KG1 (cell line): Measurements from ENCODE around the gene WNT3A.

ENCODE experiments used
- DNase-seq: peaks from one replicate; lab custom pipeline; 2025; lab: John Stamatoyannopoulos, UW

WNT3A gene

DNA sequence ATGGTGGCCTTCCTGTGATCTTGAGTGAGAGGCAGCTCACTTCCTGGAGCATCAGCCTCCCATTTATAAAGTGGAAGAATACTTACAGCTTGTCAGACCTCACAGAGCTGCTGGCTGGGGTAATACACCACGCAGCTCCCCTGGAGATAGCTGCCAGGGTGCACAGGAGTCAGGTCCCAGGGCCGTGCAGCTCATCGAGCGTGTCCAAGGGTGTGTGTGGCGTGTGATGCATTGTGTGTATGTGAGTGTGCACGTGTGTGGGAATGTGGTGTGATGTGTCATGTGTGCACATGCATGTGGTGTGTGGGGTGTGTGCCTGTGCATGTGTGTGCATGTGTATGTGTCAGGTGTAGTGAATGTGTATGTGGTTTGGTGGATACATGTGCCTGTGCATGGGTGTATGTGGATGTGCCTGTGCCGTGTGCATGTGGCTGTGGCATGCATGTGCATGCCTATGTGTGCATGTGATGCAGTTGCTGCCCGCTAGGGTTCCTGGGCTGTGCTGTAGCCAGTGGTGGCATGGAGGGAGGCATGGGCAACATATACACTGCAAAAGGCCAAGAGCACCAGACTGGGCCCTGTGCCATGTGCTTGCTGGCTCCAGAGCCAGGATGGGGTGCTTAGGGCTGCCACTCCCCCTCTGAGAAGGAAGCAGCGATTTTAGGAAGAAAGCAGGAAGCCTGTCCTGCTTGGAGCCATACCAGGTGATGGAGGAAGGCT lies 24.6 kb downstream of the WNT3A start:
- no peak for DNase-seq

DNA sequence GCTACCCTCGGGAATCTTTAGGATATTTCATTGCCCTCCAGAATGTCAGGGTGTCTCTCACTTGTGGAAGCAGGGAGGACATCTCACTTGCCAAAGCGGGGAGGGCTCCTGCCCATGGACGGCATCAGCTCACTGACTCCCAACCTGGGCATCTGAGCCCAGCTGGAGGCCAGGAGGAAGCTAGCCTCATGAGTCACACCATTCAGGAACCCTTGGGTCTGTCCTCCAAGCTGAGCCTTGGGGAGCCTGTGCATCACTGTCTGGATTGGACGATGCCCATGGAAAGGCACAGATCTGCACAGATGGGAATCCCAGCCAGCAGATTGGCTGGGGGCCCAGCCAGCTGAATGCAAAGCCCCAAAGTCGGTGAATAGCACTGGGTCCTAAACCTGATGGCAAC lies 25.2 kb downstream of the WNT3A start:
- no peak for DNase-seq

DNA sequence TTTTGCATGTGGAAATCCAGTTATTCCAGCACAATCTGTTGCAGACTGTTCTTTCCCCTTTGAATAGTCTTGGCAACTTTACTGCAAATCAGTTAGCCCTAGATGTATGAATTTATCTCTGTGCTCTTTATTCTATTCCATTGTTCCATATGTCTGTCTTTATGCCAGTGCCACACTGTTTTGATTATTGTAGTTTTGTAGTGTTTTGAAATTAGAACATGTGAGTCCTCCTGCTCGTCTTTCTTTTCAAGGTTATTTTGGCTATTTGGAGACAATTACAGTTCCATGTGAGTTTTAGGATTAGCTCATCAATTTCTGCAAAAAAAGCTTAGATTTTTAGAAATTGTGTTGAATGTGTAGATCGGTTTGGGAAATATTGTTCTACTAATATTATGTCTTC lies 26.6 kb downstream of the WNT3A start:
- DNase-seq, result no peak

DNA sequence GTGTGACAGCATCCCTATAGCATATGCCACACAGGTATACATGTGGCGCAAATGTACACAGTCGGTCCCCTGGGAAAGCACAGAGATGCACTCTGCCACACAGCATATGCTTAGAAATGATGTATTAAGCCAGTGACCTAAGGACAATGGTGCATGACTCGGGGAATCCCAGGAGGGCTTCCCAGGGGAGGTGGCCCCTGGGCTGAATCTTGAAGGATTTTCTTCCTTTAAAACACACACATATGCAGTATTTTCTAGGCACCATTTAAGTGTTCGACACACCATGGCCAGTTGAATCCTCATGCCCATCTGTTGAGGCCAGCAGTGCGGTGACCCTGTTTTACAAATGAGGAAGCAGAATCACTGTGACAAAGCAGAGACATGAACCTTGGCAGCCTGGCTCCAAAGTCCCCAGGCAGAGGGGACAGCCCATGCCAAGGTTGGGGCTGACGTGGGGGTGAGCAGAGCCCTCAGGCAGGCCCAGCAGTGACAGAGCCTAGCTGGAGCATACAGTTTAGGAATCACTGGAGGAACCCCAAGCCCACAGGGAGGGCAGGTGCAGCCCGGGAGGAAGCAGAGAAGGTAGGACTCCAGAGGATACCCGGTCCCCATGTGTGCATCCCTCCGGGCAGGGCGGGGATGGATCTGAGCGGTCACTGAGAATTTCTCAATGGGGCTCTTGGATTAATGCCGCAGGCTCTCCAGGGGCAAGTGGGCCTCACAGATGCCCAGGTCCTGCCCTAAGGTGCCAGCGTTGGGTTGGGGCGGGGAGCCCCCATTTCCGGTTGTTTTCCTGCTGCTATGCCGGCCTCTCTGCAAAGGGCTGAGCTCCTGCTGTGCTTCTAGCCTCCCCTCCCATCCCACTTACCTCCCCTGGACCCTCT lies 28.4 kb downstream of the WNT3A start:
- DNase-seq, result no peak

DNA sequence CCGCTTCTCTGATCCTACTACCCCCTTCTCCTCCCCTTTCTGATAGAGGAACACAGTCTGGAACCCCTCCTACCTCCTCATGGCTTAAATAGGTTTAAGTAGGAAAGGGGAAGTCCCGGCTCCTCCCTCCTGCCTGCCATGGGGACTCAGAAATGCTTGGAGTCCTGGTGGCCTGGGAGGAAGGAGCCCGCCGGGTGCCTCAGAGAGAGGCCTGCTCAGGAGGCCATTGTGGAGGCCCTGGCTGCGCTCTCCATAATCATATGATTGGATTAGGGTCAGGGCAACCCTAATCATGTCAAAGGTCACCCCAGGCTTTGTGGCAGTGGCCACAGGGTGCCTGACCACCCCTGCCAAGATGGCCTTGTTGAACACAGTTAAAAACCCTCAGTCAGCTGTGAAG lies 29.0 kb downstream of the WNT3A start:
- no peak for DNase-seq

DNA sequence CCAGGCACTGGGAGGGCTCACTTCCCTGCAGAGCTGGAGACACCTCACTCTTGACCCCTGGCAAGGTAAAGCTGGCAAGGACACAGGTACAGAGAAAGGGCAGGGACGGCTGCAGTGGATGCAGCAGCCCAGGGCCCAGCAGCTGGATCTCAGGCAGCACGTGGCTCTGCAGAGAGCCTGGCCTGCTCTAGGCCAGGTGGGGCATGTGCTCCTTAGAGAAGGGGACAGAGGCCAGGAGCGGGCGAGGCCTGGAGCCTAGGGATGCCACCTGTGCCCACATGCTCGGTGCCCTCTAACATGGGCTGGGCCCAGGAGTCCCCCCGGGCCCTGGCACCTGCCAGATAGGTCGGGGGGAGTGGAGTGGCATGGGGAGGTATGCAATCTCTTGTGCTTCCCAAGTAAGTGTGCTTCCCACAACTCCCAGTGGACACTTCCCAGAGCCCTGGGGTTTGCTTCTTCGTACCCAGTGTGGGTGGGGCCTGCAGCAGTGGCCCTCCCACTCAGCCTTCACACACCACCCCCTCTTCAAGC lies 30.0 kb downstream of the WNT3A start:
- no peak for DNase-seq

DNA sequence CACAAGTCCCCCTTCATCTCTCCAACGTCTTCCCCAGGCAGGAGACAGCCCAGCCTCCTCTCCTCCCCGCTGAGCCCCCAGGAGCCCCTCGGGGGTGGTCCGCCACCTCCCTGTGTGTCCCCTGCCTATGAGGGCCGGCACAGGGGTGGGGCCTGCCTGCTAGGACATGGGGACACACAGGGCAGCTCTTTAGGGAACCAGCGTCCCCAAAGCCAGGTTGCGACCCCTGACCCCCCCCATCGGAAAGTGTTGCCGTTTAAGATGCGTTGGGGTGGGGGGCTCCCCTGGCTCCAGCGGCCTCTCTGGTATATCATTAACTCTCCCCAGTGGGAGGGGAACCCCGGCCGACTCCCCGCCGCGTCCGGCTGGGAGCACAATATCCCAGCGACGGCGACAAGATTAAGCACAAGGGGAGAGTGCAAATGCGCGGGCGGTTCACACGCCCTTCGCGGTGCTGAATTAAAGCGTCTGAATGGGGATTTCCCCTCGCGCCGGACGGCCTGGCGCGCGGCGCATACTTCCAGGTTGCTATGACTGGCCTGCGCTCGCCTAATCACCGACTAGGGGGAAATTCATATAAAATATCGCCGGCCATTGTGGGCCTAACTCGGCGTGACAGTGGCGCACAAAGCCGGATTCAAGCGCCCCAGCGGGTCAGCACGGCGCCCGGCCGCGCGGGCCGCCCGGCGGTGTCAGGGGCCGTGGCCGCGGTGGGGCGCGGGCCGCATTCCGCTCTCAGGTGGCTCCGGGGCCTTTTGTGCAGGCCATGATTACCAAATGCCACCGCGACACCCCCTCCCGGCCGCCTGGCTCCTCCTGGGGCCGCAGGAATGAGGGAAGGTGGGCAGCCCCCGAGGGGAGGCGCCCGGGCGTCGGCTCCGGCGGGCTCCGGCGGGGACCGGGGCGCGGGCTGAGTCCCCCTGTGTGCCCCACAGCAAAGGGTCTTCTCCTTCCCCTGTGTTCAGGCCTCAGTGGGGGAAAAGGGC lies 30.9 kb downstream of the WNT3A start:
- no peak for DNase-seq

DNA sequence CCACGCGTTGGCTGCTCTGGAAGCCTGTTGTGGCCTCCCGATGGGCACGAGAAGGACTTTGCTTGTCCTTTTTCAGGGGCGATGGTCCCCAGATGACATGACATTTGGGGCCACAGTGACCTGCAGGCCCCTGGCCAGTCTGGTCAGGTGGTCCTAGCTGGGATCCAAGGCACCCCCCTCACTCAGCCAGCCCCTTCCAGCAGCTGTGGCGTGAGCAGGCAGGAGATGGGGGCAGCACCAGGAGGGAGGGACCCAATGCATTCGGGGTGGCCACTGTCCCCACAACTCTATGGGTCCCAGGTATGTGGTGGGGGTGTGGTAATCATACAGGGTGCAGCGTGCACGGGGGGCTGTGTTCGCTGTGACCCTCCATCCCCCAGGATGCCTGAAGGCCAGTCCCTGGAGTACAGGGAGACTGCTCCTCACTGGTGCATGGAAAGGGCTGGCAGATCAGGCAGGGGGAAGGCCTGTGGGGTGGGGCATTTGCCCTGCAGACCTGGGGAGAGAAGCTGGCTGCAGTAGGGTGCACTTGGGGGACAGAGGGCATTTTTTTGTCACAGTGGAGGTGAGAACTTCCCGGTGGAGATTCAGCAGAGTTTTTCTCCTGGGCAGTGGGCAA lies 31.7 kb downstream of the WNT3A start:
- no peak for DNase-seq

DNA sequence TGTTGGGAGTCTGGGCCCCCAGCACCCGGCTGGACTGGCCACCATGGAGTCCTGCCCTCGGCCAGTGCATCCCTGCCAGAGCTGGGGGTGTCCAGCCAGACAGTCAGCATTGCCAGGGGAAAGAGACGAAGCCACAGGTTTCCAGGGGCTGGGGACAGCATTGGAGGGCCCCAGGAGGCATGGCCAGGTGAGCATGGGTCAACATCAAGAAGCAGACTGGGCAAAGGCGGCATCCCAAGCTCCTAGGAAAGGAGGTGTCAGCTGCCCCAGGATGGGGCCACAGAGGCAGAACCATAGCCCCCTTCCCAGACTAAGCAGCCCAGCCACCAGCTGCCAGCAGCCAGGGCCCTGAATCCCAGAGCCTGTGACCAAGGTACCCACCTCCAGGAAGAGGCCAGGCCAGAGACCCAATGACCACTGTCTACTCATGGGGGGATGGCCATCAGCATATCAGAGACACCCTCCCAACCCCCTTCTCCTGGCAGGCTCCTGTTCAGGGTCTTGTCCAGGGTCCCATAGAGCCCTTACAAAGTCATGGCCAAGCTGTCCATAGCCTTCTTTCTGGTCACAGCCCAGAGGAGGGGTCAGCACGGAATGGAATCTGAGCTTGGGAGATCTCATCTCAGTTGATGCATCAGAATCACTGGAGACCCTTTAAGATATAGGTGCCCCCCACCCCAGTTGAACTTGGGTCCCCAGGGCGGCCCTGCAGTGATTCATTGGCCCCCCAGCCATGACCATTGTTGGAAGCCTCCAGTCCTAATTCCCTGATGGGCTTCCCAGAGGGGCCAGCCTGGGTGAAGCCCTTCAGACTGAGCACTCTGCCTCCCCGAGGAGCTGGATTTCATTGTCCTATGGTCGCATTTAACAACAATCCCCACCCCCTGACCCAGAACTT lies 32.5 kb downstream of the WNT3A start:
- DNase-seq, result no peak

DNA sequence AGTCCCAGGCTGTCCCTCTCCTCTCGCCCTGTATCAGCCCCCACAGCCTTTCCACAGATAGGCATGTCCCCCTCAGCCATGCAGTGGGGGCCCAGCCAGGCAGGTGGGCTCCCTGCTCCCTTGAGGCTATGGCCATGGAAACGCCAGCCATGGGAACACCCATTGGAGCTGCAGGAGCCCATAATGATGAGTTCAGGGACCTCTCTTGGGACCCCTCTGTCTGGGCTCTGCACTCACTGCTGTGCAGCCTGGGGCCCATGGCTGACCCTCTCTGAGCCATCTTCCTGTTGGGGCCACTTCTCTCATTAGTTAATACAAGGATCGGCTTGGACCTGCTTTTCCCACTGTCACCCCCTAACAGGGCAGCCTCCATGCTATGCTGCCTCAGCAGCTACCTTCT lies 33.2 kb downstream of the WNT3A start:
- no peak for DNase-seq

DNA sequence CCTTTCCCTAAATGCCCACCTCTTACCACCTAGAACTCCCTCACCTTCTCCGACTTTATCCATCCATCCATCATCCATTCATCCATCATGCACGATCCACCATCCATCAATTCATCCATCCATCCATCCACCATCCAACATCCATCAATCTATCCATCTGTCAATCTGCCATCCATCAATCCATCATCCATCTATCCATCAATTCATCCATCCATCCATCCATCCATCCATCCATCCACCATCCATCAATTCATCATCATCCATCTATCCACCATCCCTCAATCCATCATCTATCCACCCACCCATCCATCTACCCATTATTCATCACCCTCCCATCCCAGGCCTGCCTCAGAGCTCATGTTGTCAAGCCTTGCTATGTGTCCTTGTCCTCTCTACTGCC lies 34.5 kb downstream of the WNT3A start:
- no peak for DNase-seq

DNA sequence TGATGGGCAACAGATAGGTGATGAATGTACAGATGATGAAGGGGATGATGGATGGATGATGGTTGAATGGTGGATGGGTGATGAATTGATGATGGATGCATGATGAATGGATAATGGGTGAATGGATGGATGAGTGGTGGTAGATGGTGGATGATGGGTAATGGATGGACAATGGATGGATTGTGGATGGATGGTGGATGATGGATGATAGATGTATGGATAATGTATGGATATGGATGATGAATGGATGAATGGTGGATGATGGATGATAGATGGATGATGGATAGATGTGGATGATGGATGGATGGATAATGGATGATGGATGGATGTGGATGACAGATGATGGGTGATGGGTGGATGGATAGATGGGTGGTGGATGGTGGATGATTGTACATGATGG lies 35.7 kb downstream of the WNT3A start:
- DNase-seq, result no peak

DNA sequence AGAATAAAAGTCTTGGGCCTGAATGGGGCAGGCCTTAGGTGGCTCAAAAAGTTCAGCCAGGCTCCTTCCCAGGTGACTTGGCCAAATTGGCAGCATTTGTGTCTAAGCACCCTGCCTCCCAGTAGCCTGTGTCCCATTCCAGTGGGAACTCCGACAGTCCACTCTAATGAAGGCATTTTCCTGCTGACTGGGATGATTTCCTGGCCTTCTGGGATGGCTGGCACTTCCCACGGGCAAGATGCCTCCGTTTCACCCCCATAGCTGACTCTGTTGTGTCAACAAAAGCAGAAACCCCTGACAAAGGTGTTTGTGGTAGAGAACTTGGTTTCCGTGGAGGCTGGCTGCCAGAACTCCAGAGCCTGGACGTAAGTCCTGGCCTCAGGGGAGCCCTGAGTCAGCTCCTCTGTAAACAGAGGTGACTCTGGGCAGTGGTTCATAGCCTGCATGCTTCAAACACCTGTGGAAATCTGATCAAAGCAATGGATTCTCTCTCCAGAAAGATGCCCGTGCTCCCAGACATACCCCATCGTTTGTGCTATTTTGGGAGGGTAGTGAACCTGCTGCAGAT lies 36.6 kb downstream of the WNT3A start:
- no peak for DNase-seq

DNA sequence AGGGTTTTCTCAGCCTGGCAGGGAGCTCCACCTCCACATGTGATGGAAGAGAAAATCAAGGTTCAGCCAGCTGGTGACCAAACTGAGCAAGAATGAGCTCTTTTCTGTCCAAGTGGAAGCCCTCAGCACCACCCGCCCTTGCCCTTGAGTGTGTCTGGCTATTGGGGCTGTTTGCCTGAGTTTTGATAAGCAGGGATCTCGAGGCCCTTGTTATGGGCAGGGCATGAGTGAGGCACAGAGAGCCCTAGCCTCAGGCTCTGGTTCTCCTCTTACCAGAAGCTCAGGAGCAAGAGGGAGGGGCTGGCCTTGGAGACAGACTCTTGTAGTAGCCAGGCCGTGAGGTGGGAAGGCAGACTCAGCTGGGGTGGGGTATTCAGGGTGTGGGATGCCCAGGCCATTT lies 38.2 kb downstream of the WNT3A start:
- DNase-seq, result no peak

DNA sequence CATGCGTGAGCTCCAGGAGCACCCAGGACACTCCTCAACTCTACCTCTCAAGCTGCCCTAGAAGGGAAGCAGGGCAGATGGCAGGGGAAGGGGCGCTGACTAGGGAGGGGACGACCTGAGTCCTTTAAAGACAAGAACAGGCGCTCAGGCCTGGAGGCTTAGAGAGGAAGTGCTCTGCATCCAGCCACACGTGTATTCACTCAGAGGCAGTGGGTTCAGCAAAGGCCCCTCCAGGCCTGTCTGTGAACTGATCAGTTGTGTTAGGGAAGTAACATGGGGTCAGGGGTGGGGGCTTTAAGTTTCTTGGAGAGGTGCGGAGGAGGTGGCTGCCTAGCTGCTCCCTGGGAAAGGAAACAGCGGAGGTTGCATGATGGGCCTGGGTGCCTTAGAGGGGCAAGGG lies 38.6 kb downstream of the WNT3A start:
- DNase-seq, result no peak

DNA sequence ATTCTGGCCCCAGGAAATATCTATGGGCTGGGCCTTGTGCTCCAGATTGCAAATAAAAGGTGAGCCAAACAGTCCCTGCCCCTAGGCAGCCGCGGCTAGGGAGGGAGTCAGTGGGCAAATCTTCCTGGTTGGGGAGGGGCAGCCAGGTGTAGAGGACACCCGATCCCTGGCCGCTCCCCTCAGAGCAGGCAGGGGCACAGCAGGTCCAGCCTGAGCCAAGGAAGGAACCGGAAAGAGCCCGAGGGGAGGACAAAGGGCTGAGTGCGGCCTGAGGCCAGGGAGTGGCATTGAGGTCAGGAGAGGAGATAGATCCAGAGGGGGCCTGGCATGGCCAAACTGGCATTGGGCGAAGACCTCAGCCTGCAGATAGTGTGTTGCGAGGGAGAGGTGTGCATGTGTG lies 39.1 kb downstream of the WNT3A start:
- DNase-seq, result no peak

DNA sequence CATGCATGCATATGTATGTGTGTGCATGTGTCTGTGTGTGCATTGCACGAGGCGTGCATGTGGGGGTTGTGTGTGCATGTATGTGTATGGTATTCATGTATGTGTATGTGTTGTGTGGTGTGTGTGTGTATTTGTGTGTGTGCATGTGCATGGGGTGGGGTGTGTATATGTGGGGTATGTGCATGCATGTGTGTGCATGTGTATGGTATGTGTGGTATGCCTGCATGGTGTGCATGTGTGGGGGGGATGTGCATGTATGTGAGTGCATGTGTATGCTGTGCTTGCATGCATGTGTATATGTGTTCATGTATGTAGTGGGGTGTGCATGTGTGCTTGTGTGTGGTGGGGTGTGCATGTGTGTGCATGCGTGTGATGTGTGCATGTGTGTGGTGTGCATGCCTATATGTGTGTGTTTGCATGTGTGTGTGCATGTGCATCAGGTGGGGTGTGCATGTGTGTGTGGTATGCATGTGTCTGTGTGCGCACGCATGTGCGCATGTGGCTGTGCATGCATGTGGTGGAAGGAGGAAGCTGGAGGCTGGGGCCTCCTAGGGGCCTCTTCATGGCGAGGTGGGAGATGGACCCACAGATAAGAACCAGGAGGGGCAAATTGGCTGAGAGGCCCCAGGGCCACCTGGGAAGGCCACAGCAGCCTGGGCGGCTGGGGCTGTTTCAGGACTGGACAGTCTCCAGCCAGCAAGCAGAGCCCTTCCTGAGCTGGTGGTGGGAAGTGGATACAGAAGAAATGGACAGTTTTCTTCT lies 39.8 kb downstream of the WNT3A start:
- no peak for DNase-seq

DNA sequence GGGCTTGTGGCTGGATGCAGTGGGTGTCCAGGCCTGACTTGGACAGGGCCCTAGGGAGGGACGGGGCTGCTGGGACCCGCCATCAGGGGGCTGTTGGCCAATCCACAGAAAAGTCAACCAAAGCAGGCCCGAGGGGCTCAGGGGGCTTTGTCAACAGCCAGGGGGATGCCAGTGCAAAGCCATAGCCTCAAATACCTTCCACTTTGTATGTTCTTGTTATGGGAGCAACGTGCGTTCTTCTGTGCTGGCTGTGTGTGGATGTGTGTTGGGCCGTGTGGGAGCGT lies 40.3 kb downstream of the WNT3A start:
- DNase-seq, result no peak

DNA sequence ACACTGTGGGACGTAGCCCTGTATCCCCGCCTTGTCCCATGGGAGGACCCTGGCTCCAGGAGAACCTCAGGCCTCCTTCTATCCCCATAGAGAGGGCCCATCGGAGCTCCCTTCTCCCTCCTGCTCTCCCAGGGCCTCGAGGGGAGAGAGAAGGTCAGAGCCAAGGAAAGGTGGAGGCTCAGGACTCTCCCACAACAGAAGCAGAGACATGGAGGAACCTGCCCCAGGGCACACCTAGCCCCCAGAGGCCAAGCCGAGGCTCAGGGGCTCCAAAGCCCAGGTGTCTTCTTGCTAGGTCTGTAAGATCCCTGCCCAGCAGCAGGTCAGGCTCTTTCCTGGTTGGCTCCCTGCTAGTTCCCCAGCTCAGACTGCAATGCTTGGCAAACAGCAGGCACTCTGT lies 41.3 kb downstream of the WNT3A start:
- DNase-seq, result no peak
